Measurements from ENCODE around the gene DSTN. TPM values are rescaled to one million over a fixed set of nuclear protein-coding genes. Genes with fewer than 3 reads are reported as not detected.

DSTN gene
- total and polyA plus RNA-seq, 2 experiments from 2014 or later: 162 to 459 TPM

GRCh38 chr20:17559338-17559737 lies 10.5 kb upstream of the DSTN start:
- peaks cover 3% of the 10 kb centered on the region for H3K27me3 Mint-ChIP-seq (ENCODE audit: insufficient read depth, low read depth, poor library complexity)
- peaks cover 11% of the 10 kb centered on the region; the same call in 1 of the 2 replicates for H3K9me2 ChIP-seq (ENCODE audit: insufficient read depth)
- DNase-seq (ENCODE audit: low spot score) (no peak), ATAC-seq (no peak)
- no peak overlapping the region for H3K4me3 ChIP-seq
- peaks cover 26% of the 10 kb centered on the region for H3K4me1 ChIP-seq (ENCODE audit: insufficient read depth)
- no peak overlapping the region for H3K27ac Mint-ChIP-seq
- H3K9me3 Mint-ChIP-seq: no peaks in the 10 kb centered on the region; the same call in 2 of the 3 replicates
- no peaks in the 10 kb centered on the region for H3K36me3 Mint-ChIP-seq (ENCODE audit: low read depth)
- H3K27me3 ChIP-seq (ENCODE audit: insufficient read depth): no peaks in the 10 kb centered on the region
- H2AFZ ChIP-seq: no peak overlapping the region
- H3K27ac ChIP-seq (ENCODE audit: low read depth): 0 out of 2 replicates have a peak overlapping the region, but pooled peaks have one; percentile 74
- no peaks in the 10 kb centered on the region for H3K36me3 ChIP-seq (ENCODE audit: insufficient read depth)
- no peaks in the 10 kb centered on the region for H3K79me2 ChIP-seq (replicated peaks; ENCODE audit: insufficient read depth)
- H3F3A ChIP-seq (replicated peaks; ENCODE audit: low read depth): no peaks in the 10 kb centered on the region
- peaks cover 24% of the 10 kb centered on the region for H3K4me1 Mint-ChIP-seq
- no peaks in the 10 kb centered on the region for H4K20me1 ChIP-seq (replicated peaks; ENCODE audit: insufficient read depth)
- H3K4me3 Mint-ChIP-seq: no peak overlapping the region
- TF ChIP-seq POLR2AphosphoS5 (IDR thresholded peaks at IDR 0.05; ENCODE audit: low read depth) (no peak), NANOG (IDR thresholded peaks at IDR 0.05; ENCODE audit: borderline replicate concordance) (no peak), REST (IDR thresholded peaks at IDR 0.05; ENCODE audit: unreplicated experiment) (no peak), ETS1 (IDR thresholded peaks at IDR 0.05) (no peak), EZH2 (IDR thresholded peaks at IDR 0.05; ENCODE audit: low read depth, unreplicated experiment) (no peak), STAT1 (IDR thresholded peaks at IDR 0.05; ENCODE audit: unreplicated experiment) (no peak), EZH2phosphoT487 (IDR thresholded peaks at IDR 0.05; ENCODE audit: unreplicated experiment) (no peak), ZNF462 (CRISPR knock-in tag; IDR thresholded peaks at IDR 0.05) (no peak), ZNF114 (CRISPR knock-in tag; IDR thresholded peaks at IDR 0.05) (no peak), CTCF (conservative IDR thresholded peaks at IDR 0.05; ENCODE audit: low read depth in 2 of 2) (no peak), CREB1 (CRISPR knock-in tag; IDR thresholded peaks at IDR 0.05; ENCODE audit: low read depth) (no peak), JUNB (IDR thresholded peaks at IDR 0.05; ENCODE audit: unreplicated experiment) (no peak), ZNF331 (CRISPR knock-in tag; IDR thresholded peaks at IDR 0.05; ENCODE audit: low read depth) (no peak)
- H3K4me2 ChIP-seq: no peak overlapping the region

Measured in GM23338 (cell line).